Liver (tissue), 9 donors: ENCODE results near the gene VIM. TPM values are rescaled to one million over a fixed set of nuclear protein-coding genes. Genes with fewer than 3 reads are reported as not detected.

Source experiments
- DNase-seq: peaks from one replicate; pipeline ENCODE4 v3.0.0-alpha.2; 2017; ENCODE audit warnings: low spot score
- H3K27ac ChIP-seq, 2 donors: one replicate each; pipeline ENCODE4 v1.7.0; 2013; ENCODE audit warnings: inconsistent platforms in 2 of 2, low read length in 2 of 2, control low read depth in 1 of 2, low read depth in 1 of 2, mild to moderate bottlenecking in 1 of 2
- H3K27me3 ChIP-seq, 4 donors: one replicate each; pipeline versions ENCODE4 v1.6.1 to v1.7.0; 2013; ENCODE audit warnings: low read length in 3 of 4, inconsistent platforms in 1 of 4, mild to moderate bottlenecking in 1 of 4, moderate library complexity in 1 of 4; ENCODE audit not compliant: control insufficient read depth in 4 of 4, insufficient read depth in 4 of 4
- H3K36me3 ChIP-seq, 4 donors: one replicate each; pipeline versions ENCODE4 v1.6.1 to v1.7.0; 2013; ENCODE audit warnings: low read length in 3 of 4, mild to moderate bottlenecking in 3 of 4, low read depth in 1 of 4, moderate library complexity in 1 of 4; ENCODE audit not compliant: control insufficient read depth in 4 of 4, insufficient read depth in 3 of 4
- H3K4me1 ChIP-seq, 4 donors: one replicate each; pipeline versions ENCODE4 v1.6.1 to v1.7.0; 2013; ENCODE audit warnings: low read length in 3 of 4, mild to moderate bottlenecking in 3 of 4, moderate library complexity in 1 of 4; ENCODE audit not compliant: control insufficient read depth in 4 of 4, insufficient read depth in 4 of 4
- H3K4me3 ChIP-seq, 3 donors: one replicate each; pipeline versions ENCODE4 v1.6.1 to v1.7.0; 2013; ENCODE audit warnings: low read length in 3 of 3, control low read depth in 1 of 3, low read depth in 1 of 3, mild to moderate bottlenecking in 1 of 3
- H3K9ac ChIP-seq, 2 donors: one replicate each; pipeline ENCODE4 v1.7.0; 2013; ENCODE audit warnings: low read length in 2 of 2, mild to moderate bottlenecking in 2 of 2, moderate library complexity in 2 of 2, control low read depth in 1 of 2, low read depth in 1 of 2
- H3K9me3 ChIP-seq, 4 donors: one replicate each; pipeline versions ENCODE4 v1.6.1 to v1.7.0; 2013; ENCODE audit warnings: low read length in 3 of 4; ENCODE audit not compliant: control insufficient read depth in 4 of 4
- ATF3 ChIP-seq: IDR thresholded peaks from 2 replicates; pipeline ENCODE4 v1.6.1; 2016; ENCODE audit warnings: antibody characterized with exemption
- CTCF ChIP-seq: fragments of 150-350 bp; IDR thresholded peaks from 2 replicates; pipeline ENCODE4 v1.5.1; 2017; ENCODE audit warnings: improper control_type of control experiment, low read depth, low read length; ENCODE audit not compliant: missing input control
- EGR1 ChIP-seq, 2 donors: IDR thresholded peaks; 2 replicates each; pipeline ENCODE4 v1.6.1; 2016 to 2018; ENCODE audit warnings: antibody characterized with exemption in 2 of 2, low read depth in 2 of 2
- FOXA1 ChIP-seq: IDR thresholded peaks from 2 replicates; pipeline ENCODE4 v1.6.1; 2016; ENCODE audit warnings: antibody characterized with exemption
- FOXA2 ChIP-seq: IDR thresholded peaks from 2 replicates; pipeline ENCODE4 v1.6.1; 2016; ENCODE audit warnings: antibody characterized with exemption
- GABPA ChIP-seq, 2 donors: IDR thresholded peaks in 1 of 2; conservative IDR thresholded peaks in 1 of 2; 2 replicates each; pipeline ENCODE4 v1.6.1; 2016; ENCODE audit warnings: antibody characterized with exemption in 2 of 2, mild to moderate bottlenecking in 1 of 2, moderate library complexity in 1 of 2
- HNF4A ChIP-seq, 2 donors: conservative IDR thresholded peaks; 2 replicates each; pipeline ENCODE4 v1.6.1; 2016; ENCODE audit warnings: antibody characterized with exemption in 2 of 2, mild to moderate bottlenecking in 2 of 2
- HNF4G ChIP-seq: IDR thresholded peaks from 2 replicates; pipeline ENCODE4 v1.6.1; 2016; ENCODE audit warnings: antibody characterized with exemption
- JUND ChIP-seq, 2 donors: IDR thresholded peaks; 2 replicates each; pipeline ENCODE4 v1.6.1; 2016; ENCODE audit warnings: antibody characterized with exemption in 2 of 2
- NR2F2 ChIP-seq: IDR thresholded peaks from 2 replicates; pipeline ENCODE4 v1.6.1; 2016; ENCODE audit warnings: antibody characterized with exemption
- RAD21 ChIP-seq, 2 donors: IDR thresholded peaks; 2 replicates each; pipeline ENCODE4 v1.6.1; 2016; ENCODE audit warnings: antibody characterized with exemption in 2 of 2, mild to moderate bottlenecking in 2 of 2
- REST ChIP-seq: IDR thresholded peaks from 2 replicates; pipeline ENCODE4 v1.6.1; 2016; ENCODE audit warnings: antibody characterized with exemption, mild to moderate bottlenecking
- RXRA ChIP-seq, 2 donors: IDR thresholded peaks; 2 replicates each; pipeline ENCODE4 v1.6.1; 2017 to 2018; ENCODE audit warnings: antibody characterized with exemption in 2 of 2, mild to moderate bottlenecking in 1 of 2
- SP1 ChIP-seq: IDR thresholded peaks from 2 replicates; pipeline ENCODE4 v1.6.1; 2018; ENCODE audit warnings: antibody characterized with exemption, mild to moderate bottlenecking
- TAF1 ChIP-seq: conservative IDR thresholded peaks from 2 replicates; pipeline ENCODE4 v1.6.1; 2016; ENCODE audit warnings: antibody characterized with exemption, mild to moderate bottlenecking
- YY1 ChIP-seq: IDR thresholded peaks from 2 replicates; pipeline ENCODE4 v1.6.1; 2016; ENCODE audit warnings: antibody characterized with exemption, mild to moderate bottlenecking
- ZBTB33 ChIP-seq: IDR thresholded peaks from 2 replicates; pipeline ENCODE4 v1.6.1; 2016; ENCODE audit warnings: antibody characterized with exemption
- WGBS: extraction: QIAGEN DNeasy Blood & Tissue Kit; methylation state at CpG from one replicate; pipeline ENCODE4 v1.1.7; 2013; 5-methylcytosine and 5-hydroxymethylcytosine counted together
- polyA plus RNA-seq, 2 donors: library from polyadenylated mRNA; stranded (reverse) in 1 of 2; unstranded in 1 of 2; fragments of 200-250 nt in 1 of 2; fragments of >200 nt in 1 of 2; fragmentation: Nextera tagmentation in 1 of 2; extraction: Ambion mirVana in 1 of 2; gene quantifications; one replicate each; pipeline versions ENCODE4 v1.2.1 to v1.2.3, GENCODE V29; 2013 to 2015
- total RNA-seq, 2 donors: library from RNA; depleted of rRNA; stranded (reverse); fragments of >200 nt; gene quantifications; one replicate each; pipeline ENCODE4 v1.2.3, GENCODE V29; 2014
- TF ChIP-seq, protein P1 (sequence below): IDR thresholded peaks from 2 replicates; pipeline ENCODE4 v1.6.1; 2016; ENCODE audit warnings: antibody characterized with exemption
- donor health status: healthy.
- donor health status: healthy.
- donor health status: healthy.
- donor health status: healthy.
- donor health status: healthy.

Gene VIM
- total and polyA plus RNA-seq, 4 donors: 42.5 to 212 (median 100) TPM

DNA sequence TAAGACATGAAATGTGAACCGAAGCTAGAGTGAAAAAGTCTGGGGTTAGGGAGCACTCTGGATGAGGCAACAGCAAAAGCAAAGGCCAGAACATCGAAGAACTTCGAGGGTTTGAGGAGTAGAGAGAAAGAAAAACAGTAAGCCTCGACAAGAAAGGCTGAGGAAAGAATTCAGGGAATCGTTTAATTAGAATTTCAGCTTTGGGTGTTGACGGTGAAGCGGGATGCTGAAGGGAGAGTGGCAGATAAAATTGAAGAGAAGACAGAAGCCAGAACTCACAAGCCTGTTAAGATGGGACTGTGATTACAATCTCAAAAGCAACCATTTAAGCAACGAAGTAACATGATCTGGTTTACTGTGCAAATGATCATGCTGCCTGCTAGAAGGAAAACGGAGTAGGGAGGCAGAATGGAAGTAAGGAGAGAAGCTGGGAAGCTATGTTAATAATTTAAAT lies 28.7 kb upstream of the VIM start:
- Histone ChIP-seq H3K4me1 (peaks cover 0 to 11% (median 4%) of the 10 kb centered on the region in 4 donors), H3K36me3 (no peaks in the 10 kb centered on the region), H3K27ac (no peak overlapping the region), H3K9ac (peak overlapping the region in 1 of 2 donors; percentile 1), H3K4me3 (no peak overlapping the region), H3K27me3 (no peaks in the 10 kb centered on the region), H3K9me3 (no peaks in the 10 kb centered on the region)
- DNase-seq: no peak
- WGBS: 59% methylated on average over 9 of the region's 9 CpGs
- TF ChIP-seq NR2F2: no peak
- no peak for TF ChIP-seq TAF1
- TF ChIP-seq, protein P1, sequence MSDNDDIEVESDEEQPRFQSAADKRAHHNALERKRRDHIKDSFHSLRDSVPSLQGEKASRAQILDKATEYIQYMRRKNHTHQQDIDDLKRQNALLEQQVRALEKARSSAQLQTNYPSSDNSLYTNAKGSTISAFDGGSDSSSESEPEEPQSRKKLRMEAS: no peak
- no peak for TF ChIP-seq JUND (IDR thresholded peaks at IDR 0.05)
- no peak for TF ChIP-seq GABPA (IDR thresholded peaks at IDR 0.05 in 1 of 2, conservative IDR thresholded peaks at IDR 0.05 in 1 of 2)
- TF ChIP-seq FOXA1: no peak
- TF ChIP-seq ATF3: no peak
- TF ChIP-seq REST: no peak
- TF ChIP-seq SP1: no peak
- TF ChIP-seq HNF4G: no peak
- TF ChIP-seq EGR1 (IDR thresholded peaks at IDR 0.05; ENCODE audit: low read depth in 2 of 2): no peak
- TF ChIP-seq ZBTB33: no peak
- TF ChIP-seq RAD21 (IDR thresholded peaks at IDR 0.05): no peak
- TF ChIP-seq RXRA (IDR thresholded peaks at IDR 0.05): no peak
- TF ChIP-seq YY1: no peak
- no peak for TF ChIP-seq HNF4A (conservative IDR thresholded peaks at IDR 0.05)
- TF ChIP-seq FOXA2: no peak
- no peak for TF ChIP-seq CTCF
